Measurements from ENCODE around the gene SUMO3. TPM values are rescaled to one million over a fixed set of nuclear protein-coding genes. Genes with fewer than 3 reads are reported as not detected.

The SUMO3 gene
- total and polyA plus RNA-seq, 4 donors: 35.1 to 51.0 (median 40.6) TPM

DNA sequence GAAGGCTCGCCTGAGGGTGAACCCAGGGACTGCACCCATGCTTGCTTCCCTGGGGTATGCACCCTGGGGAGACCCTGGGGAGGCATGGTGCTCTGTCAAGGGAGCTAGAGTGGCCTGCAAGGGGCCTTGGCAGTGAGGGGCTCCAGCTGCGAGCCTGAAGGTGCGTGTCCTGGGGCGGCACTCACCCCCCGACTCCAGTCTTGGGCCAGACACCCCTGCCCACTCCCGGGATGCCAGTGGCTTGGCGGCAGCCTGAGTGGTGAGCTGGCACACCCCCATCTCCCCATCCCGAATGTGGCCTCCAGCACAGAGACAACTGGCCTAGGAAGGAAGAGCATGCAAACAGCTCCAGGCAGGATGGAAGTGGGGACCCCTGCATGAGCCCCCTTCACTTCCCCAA, 2.6 kb downstream of the SUMO3 start:
- peaks cover 6 to 14% (median 12%) of the 10 kb centered on the region in 4 donors for H3K4me1 ChIP-seq (ENCODE audit: control insufficient read depth in 4 of 4, insufficient read depth in 4 of 4, low read length in 3 of 4)
- TF ChIP-seq REST (IDR thresholded peaks at IDR 0.05): no peak
- no peak for TF ChIP-seq RAD21 (IDR thresholded peaks at IDR 0.05)
- no peak for TF ChIP-seq FOXA1 (IDR thresholded peaks at IDR 0.05)
- no peak for TF ChIP-seq ZBTB33 (IDR thresholded peaks at IDR 0.05)
- no peak for TF ChIP-seq MAX (IDR thresholded peaks at IDR 0.05)
- TF ChIP-seq RXRA (IDR thresholded peaks at IDR 0.05): no peak
- 96% methylated on average over 8 of the region's 8 CpGs for WGBS

GRCh38 chr21:44814498-44815023, 3.3 kb downstream of the SUMO3 start:
- Histone ChIP-seq H3K4me3 (ENCODE audit: low read depth in 1 of 3, low read length in 3 of 3) (no peak overlapping the region), H3K36me3 (ENCODE audit: control insufficient read depth in 4 of 4, insufficient read depth in 3 of 4, low read depth in 1 of 4, low read length in 3 of 4) (peaks cover 4 to 17% (median 9%) of the 10 kb centered on the region in 4 donors), H3K9ac (ENCODE audit: low read depth in 1 of 2, low read length in 2 of 2) (no peak overlapping the region), H3K9me3 (ENCODE audit: control insufficient read depth in 4 of 4, low read length in 3 of 4) (no peaks in the 10 kb centered on the region), H3K27ac (ENCODE audit: low read depth in 1 of 2, low read length in 2 of 2) (no peak overlapping the region), H3K4me1 (ENCODE audit: control insufficient read depth in 4 of 4, insufficient read depth in 4 of 4, low read length in 3 of 4) (peaks cover 6 to 14% (median 12%) of the 10 kb centered on the region in 4 donors), H3K27me3 (ENCODE audit: control insufficient read depth in 4 of 4, insufficient read depth in 4 of 4, low read length in 3 of 4) (no peaks in the 10 kb centered on the region)
- 90% methylated on average over 11 of the region's 11 CpGs for whole genome bisulfite sequencing
- no peak for DNase-seq (ENCODE audit: low spot score)
- TF ChIP-seq NR2F2 (IDR thresholded peaks at IDR 0.05) (no peak), YY1 (IDR thresholded peaks at IDR 0.05) (no peak), JUND (IDR thresholded peaks at IDR 0.05) (no peak)

More for the DNA sequence above, 2.6 kb downstream of the SUMO3 start:
- Histone ChIP-seq H3K27ac (ENCODE audit: low read depth in 1 of 2, low read length in 2 of 2) (no peak overlapping the region), H3K9me3 (ENCODE audit: control insufficient read depth in 4 of 4, low read length in 3 of 4) (no peaks in the 10 kb centered on the region), H3K9ac (ENCODE audit: low read depth in 1 of 2, low read length in 2 of 2) (no peak overlapping the region), H3K27me3 (ENCODE audit: control insufficient read depth in 4 of 4, insufficient read depth in 4 of 4, low read length in 3 of 4) (no peaks in the 10 kb centered on the region), H3K4me3 (ENCODE audit: low read depth in 1 of 3, low read length in 3 of 3) (no peak overlapping the region), H3K36me3 (ENCODE audit: control insufficient read depth in 4 of 4, insufficient read depth in 3 of 4, low read depth in 1 of 4, low read length in 3 of 4) (peaks cover under 1 to 12% (median 5%) of the 10 kb centered on the region in 4 donors)
- no peak for DNase-seq (ENCODE audit: low spot score)

DNA sequence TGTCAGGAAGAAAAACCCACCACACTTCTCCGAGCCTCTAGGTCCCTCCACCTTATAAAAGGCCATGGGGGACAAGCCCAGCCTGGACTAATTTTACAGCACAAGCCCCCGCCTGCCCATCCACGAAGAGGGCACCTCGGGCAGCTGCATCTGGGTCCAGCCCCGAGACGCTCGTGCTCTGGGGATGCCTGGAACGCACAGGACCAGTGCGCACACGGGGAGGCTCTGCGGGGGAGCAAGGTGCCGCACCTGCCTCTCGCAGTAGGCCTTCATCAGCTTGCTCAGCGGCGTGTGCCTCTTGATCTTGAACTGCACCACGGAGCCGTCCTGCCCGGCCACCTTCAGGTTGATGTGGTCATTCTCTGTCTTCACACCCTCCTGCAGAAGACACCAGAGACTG, 4.1 kb downstream of the SUMO3 start:
- 94% methylated on average over 18 of the region's 18 CpGs for WGBS
- H3K27ac ChIP-seq (ENCODE audit: low read depth in 1 of 2, low read length in 2 of 2): no peak overlapping the region
- DNase-seq (ENCODE audit: low spot score): no peak
- no peak overlapping the region for H3K4me3 ChIP-seq (ENCODE audit: low read depth in 1 of 3, low read length in 3 of 3)
- H3K27me3 ChIP-seq (ENCODE audit: control insufficient read depth in 4 of 4, insufficient read depth in 4 of 4, low read length in 3 of 4): no peaks in the 10 kb centered on the region
- peaks cover 6 to 14% (median 12%) of the 10 kb centered on the region in 4 donors for H3K4me1 ChIP-seq (ENCODE audit: control insufficient read depth in 4 of 4, insufficient read depth in 4 of 4, low read length in 3 of 4)
- H3K36me3 ChIP-seq (ENCODE audit: control insufficient read depth in 4 of 4, insufficient read depth in 3 of 4, low read depth in 1 of 4, low read length in 3 of 4): peaks cover 4 to 26% (median 9%) of the 10 kb centered on the region in 4 donors
- no peak overlapping the region for H3K9ac ChIP-seq (ENCODE audit: low read depth in 1 of 2, low read length in 2 of 2)
- H3K9me3 ChIP-seq (ENCODE audit: control insufficient read depth in 4 of 4, low read length in 3 of 4): no peaks in the 10 kb centered on the region
- TF ChIP-seq, protein P1, sequence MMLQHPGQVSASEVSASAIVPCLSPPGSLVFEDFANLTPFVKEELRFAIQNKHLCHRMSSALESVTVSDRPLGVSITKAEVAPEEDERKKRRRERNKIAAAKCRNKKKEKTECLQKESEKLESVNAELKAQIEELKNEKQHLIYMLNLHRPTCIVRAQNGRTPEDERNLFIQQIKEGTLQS (IDR thresholded peaks at IDR 0.05): no peak
- no peak for TF ChIP-seq HNF4G (IDR thresholded peaks at IDR 0.05)
- no peak for TF ChIP-seq TAF1 (conservative IDR thresholded peaks at IDR 0.05)
- TF ChIP-seq CTCF (IDR thresholded peaks at IDR 0.05; ENCODE audit: low read depth, low read length, missing input control): no peak
- no peak for TF ChIP-seq NR2F2 (IDR thresholded peaks at IDR 0.05)
- no peak for TF ChIP-seq MAX (IDR thresholded peaks at IDR 0.05)
- no peak for TF ChIP-seq SP1 (IDR thresholded peaks at IDR 0.05)
- no peak for TF ChIP-seq FOXA1 (IDR thresholded peaks at IDR 0.05)
- TF ChIP-seq REST (IDR thresholded peaks at IDR 0.05): no peak
